Suppressor macrophage treated with lipopolysaccharide for 1 hour (primary cell): Measurements from ENCODE around the gene FMR1.

ENCODE experiments used
- DNase-seq, 3 donors: peaks; one replicate each; pipeline ENCODE4 v3.0.0-alpha.2; 2020 to 2022

FMR1 gene

GRCh38 chrX:147916375-147916968 is 4.8 kb downstream of the FMR1 start:
- no peak for DNase-seq

- peak; percentile 26 to 67 (median 52) for DNase-seq
Observed at GRCh38 chrX:147917700-147918695, 6.3 kb downstream of the FMR1 start.

GRCh38 chrX:147920161-147920666 is 8.5 kb downstream of the FMR1 start:
- no peak for DNase-seq

GRCh38 chrX:147923605-147924004 is 11.9 kb downstream of the FMR1 start:
- DNase-seq = no peak

GRCh38 chrX:147927256-147927655 is 15.5 kb downstream of the FMR1 start:
- no peak for DNase-seq

- no peak for DNase-seq
Observed at GRCh38 chrX:147933815-147934214, 22.1 kb downstream of the FMR1 start.

GRCh38 chrX:147935156-147935758 is 23.5 kb downstream of the FMR1 start:
- no peak for DNase-seq

GRCh38 chrX:147945286-147945685 is 33.6 kb downstream of the FMR1 start:
- no peak for DNase-seq

- no peak for DNase-seq
Observed at GRCh38 chrX:147948531-147948930, 36.8 kb downstream of the FMR1 start.

GRCh38 chrX:147950352-147950751 is 38.6 kb downstream of the FMR1 start:
- no peak for DNase-seq

- DNase-seq = no peak
Observed at GRCh38 chrX:147953976-147954375, 42.3 kb downstream of the FMR1 start.

- DNase-seq = no peak
Observed at GRCh38 chrX:147957291-147957690, 45.6 kb downstream of the FMR1 start.

GRCh38 chrX:147958291-147958690 is 46.6 kb downstream of the FMR1 start:
- no peak for DNase-seq

- no peak for DNase-seq
Observed at GRCh38 chrX:147960722-147961121, 49.0 kb downstream of the FMR1 start.

- no peak for DNase-seq
Observed at GRCh38 chrX:147962476-147962875, 50.8 kb downstream of the FMR1 start.

GRCh38 chrX:147978931-147979330 is 67.2 kb downstream of the FMR1 start:
- no peak for DNase-seq

GRCh38 chrX:147981038-147981752 is 69.5 kb downstream of the FMR1 start, which contains the start of gene FMR1NB:
Gene FMR1NB (plus strand): TSS chrX:147981337. CDS start chrX:147981403, 66 bp downstream.
- DNase-seq = no peak
